BLaER1 (cell line): Measurements from ENCODE around the gene PEBP1.

Experiments used
- H3K27ac ChIP-seq: shearing (Covaris generic); formaldehyde crosslinking; 2 replicates; pipeline ENCODE4 v1.8.1; 2022
- H3K27me3 ChIP-seq: shearing (Covaris generic); formaldehyde crosslinking; 2 replicates; pipeline ENCODE4 v1.8.1; 2022
- H3K36me3 ChIP-seq: shearing (Covaris generic); formaldehyde crosslinking; 2 replicates; pipeline ENCODE4 v1.8.1; 2022
- H3K4me1 ChIP-seq: shearing (Covaris generic); formaldehyde crosslinking; 2 replicates; pipeline ENCODE4 v1.8.1; 2022
- H3K4me2 ChIP-seq: shearing (Covaris generic); formaldehyde crosslinking; 2 replicates; pipeline ENCODE4 v1.8.1; 2022
- H3K4me3 ChIP-seq: shearing (Covaris generic); formaldehyde crosslinking; 2 replicates; pipeline ENCODE4 v1.8.1; 2022
- H3K9ac ChIP-seq: shearing (Covaris generic); formaldehyde crosslinking; 2 replicates; pipeline ENCODE4 v1.8.1; 2022
- H3K9me3 ChIP-seq: shearing (Covaris generic); formaldehyde crosslinking; 2 replicates; pipeline ENCODE4 v1.8.1; 2022
- H4K20me1 ChIP-seq: shearing (Covaris generic); formaldehyde crosslinking; 2 replicates; pipeline ENCODE4 v1.8.1; 2022
- Cebpa-rat ChIP-seq: shearing (Covaris generic); IDR thresholded peaks from 2 replicates; pipeline ENCODE4 v1.8.1; 2022

The PEBP1 gene

DNA sequence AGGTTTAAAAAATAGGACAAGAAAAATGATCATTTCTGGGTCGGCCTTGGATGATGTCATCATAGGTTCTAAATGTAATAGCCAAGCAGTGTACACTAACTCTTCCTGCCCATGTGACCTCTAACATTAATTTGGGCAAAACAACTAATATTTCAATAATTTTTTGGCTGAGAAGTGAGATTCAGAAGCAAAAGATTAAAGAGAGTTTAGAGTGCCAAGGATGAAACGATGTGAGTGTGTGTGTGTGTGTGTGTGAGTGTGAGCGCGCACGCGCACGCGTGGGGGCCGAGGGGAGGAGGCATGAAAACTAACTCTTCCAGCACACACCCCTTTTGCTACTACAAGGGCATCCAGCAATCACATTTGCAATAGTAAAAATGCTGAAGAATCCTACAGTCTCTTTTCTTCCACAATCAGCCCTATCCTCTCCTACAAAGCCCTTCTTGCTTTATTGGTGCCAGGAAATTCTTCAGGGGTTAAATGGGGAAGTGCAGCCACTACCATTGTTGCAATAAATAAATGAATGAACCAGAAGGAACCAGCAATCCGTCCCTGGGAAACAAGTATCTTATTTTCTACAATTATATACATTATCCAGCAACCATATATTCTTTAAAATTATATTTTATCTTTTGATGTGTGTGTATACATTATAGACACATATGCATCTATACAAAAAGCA is 52.9 kb downstream of the PEBP1 start:
- H3K27me3 ChIP-seq = no peaks in the 10 kb centered on the region
- H3K9ac ChIP-seq = no peak overlapping the region
- H3K4me2 ChIP-seq = no peak overlapping the region
- H3K9me3 ChIP-seq = no peaks in the 10 kb centered on the region
- peaks cover 37% of the 10 kb centered on the region for H3K36me3 ChIP-seq
- H3K27ac ChIP-seq = no peak overlapping the region
- H3K4me1 ChIP-seq = peaks cover 7% of the 10 kb centered on the region; the same call in 1 of the 2 replicates
- no peaks in the 10 kb centered on the region for H4K20me1 ChIP-seq
- no peak for TF ChIP-seq Cebpa-rat
- no peak overlapping the region for H3K4me3 ChIP-seq

DNA sequence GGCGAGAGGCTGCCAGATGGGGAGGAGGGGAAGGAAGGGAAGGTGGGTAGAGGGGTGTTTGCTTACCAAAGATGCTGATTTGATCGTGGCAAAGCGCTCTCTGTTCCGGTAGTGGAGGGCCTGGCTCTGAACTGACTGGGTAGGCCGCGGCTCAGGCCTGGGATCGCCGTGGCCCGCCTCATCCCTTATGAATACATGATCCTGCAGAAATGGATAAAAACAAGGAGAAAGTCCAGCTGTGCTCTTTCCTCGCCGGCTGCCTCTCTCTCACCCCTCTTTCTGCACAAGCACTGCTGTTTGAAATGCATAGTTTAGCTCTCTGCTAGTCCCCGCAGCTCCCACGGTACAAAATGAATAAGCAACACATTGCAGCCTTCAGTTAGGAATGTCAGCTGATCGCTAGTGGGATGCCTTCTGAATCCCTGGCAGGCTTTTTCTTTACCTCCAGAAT is 53.8 kb downstream of the PEBP1 start:
- no peak overlapping the region for H3K27ac ChIP-seq
- H3K4me3 ChIP-seq = no peak overlapping the region

DNA sequence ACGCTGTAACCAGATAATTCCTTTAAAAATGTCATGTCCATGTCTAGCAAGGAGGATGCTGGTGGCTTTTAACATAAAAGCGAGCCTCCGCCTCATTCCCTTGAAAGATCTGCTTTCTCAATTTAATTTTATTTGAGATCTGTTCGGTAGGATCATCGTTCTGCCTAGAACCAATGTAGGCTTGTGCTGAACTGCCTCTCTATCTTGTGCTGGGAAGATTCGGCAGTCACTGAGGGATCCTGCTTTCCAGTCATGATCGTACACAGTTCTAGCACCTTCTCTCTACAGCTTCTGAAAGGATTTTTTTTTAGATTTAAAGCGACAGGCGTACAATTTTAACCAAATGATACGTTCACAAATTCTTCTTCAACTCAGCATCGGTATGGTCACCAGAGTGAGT is 54.3 kb downstream of the PEBP1 start:
- no peaks in the 10 kb centered on the region for H3K9me3 ChIP-seq
- H3K4me2 ChIP-seq = no peak overlapping the region
- no peaks in the 10 kb centered on the region for H3K27me3 ChIP-seq
- 0 out of 2 replicates have a peak, but pooled peaks cover under 1% of the 10 kb centered on the region for H3K4me1 ChIP-seq
- no peak overlapping the region for H3K9ac ChIP-seq
- peaks cover 49% of the 10 kb centered on the region for H3K36me3 ChIP-seq
- no peaks in the 10 kb centered on the region for H4K20me1 ChIP-seq
- TF ChIP-seq Cebpa-rat = no peak
- H3K27ac ChIP-seq = no peak overlapping the region
- H3K4me3 ChIP-seq = no peak overlapping the region

More for the DNA sequence above, 53.8 kb downstream of the PEBP1 start:
- TF ChIP-seq Cebpa-rat = no peak
- Histone ChIP-seq H3K27me3 (no peaks in the 10 kb centered on the region), H3K36me3 (peaks cover 47% of the 10 kb centered on the region), H3K9me3 (no peaks in the 10 kb centered on the region), H4K20me1 (no peaks in the 10 kb centered on the region), H3K9ac (no peak overlapping the region), H3K4me1 (peaks cover 6% of the 10 kb centered on the region; the same call in 1 of the 2 replicates), H3K4me2 (no peak overlapping the region)

DNA sequence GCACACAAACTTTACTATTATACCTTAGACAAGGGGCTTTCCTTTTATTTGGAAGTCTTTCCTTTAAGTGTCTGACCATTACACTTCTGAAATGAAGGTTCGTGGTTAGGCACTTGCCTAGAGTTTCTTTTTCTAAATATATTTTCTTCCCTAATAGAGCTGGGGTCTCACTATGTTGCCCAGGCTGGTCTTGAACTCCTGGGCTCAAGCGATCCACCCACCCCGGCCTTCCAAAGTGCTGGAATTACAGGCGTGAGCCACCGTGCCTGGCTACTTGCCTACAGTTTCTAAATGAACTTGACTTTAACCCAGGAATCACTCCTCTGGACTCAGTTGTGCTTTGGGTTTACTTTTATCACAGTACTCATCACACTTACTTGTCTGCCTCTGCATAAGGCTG is 57.6 kb downstream of the PEBP1 start:
- H3K4me1 ChIP-seq = no peaks in the 10 kb centered on the region
- TF ChIP-seq Cebpa-rat = no peak
- H3K9ac ChIP-seq = no peak overlapping the region
- H3K4me2 ChIP-seq = no peak overlapping the region
- no peak overlapping the region for H3K27ac ChIP-seq
- H4K20me1 ChIP-seq = no peaks in the 10 kb centered on the region
- peaks cover 62% of the 10 kb centered on the region for H3K36me3 ChIP-seq
- no peaks in the 10 kb centered on the region for H3K27me3 ChIP-seq
- no peaks in the 10 kb centered on the region for H3K9me3 ChIP-seq
- no peak overlapping the region for H3K4me3 ChIP-seq

DNA sequence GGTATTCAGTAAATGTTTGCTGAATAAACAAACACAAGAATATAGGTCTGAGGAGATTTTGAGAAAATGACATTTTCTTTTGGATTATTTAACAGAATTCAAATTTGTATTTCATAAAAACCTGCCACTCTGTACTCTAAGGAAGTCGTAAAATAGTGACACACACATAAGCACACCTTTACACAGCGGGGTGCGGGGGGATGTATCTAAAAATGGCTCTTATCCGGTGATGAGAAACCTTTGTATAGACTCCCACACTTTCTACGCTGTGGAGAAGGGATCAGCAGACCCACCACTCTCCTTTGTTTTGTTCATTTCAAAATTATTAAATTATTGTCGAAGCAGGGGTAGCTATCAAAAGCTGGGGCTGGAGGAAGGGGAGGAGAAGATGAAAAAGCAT is 58.0 kb downstream of the PEBP1 start:
- no peak overlapping the region for H3K9ac ChIP-seq

More for the DNA sequence above, 58.0 kb downstream of the PEBP1 start:
- Histone ChIP-seq H3K9me3 (no peaks in the 10 kb centered on the region), H3K27ac (no peak overlapping the region), H3K36me3 (peaks cover 62% of the 10 kb centered on the region), H3K4me1 (no peaks in the 10 kb centered on the region), H3K4me3 (no peak overlapping the region), H3K4me2 (no peak overlapping the region), H3K27me3 (no peaks in the 10 kb centered on the region), H4K20me1 (no peaks in the 10 kb centered on the region)
- no peak for TF ChIP-seq Cebpa-rat
